Fibroblast of lung (primary cell): ENCODE measurements around the gene PGM2. TPM values are rescaled to one million over a fixed set of nuclear protein-coding genes. Genes with fewer than 3 reads are reported as not detected.

Source experiments
- DNase-seq, 2 donors: peaks; one replicate each; pipeline versions ENCODE4 v3.0.0 to v3.0.0-alpha.2; 2010; ENCODE audit warnings: low read depth in 2 of 2
- H2AFZ ChIP-seq: 2 replicates; pipeline ENCODE4 v1.5.1; 2012; ENCODE audit warnings: low read length, control low read depth, inconsistent platforms
- H3K27ac ChIP-seq: 2 replicates; pipeline ENCODE4 v1.5.1; 2011; ENCODE audit warnings: low read length, control low read depth; ENCODE audit not compliant: insufficient read depth
- H3K27me3 ChIP-seq: 2 replicates; pipeline ENCODE4 v1.5.1; 2011; ENCODE audit warnings: mild to moderate bottlenecking, low read length; ENCODE audit not compliant: control insufficient read depth, insufficient read depth
- H3K36me3 ChIP-seq: 2 replicates; pipeline ENCODE4 v1.5.1; 2011; ENCODE audit warnings: low read length; ENCODE audit not compliant: control insufficient read depth, insufficient read depth
- H3K4me1 ChIP-seq: 2 replicates; pipeline ENCODE4 v1.5.1; 2011; ENCODE audit warnings: low read length; ENCODE audit not compliant: control insufficient read depth, insufficient read depth; ENCODE audit errors: extremely low read depth
- H3K4me2 ChIP-seq: 2 replicates; pipeline ENCODE4 v1.5.1; 2011; ENCODE audit warnings: low read length, control low read depth; ENCODE audit not compliant: insufficient read depth; ENCODE audit errors: extremely low read depth
- H3K4me3 ChIP-seq, 4 experiments: fragments of 200-600 bp in 1 of 4; sonication (generic) in 1 of 4; replicated peaks in 1 of 4; 2 replicates each; pipeline ENCODE4 v1.5.1; 2011 to 2016; ENCODE audit warnings: low read length in 4 of 4, low read depth in 3 of 4, mild to moderate bottlenecking in 3 of 4, control low read depth in 2 of 4, inconsistent platforms in 1 of 4, mixed read lengths in 1 of 4; ENCODE audit not compliant: insufficient read depth in 1 of 4; ENCODE audit errors: control extremely low read depth in 1 of 4
- H3K79me2 ChIP-seq: 2 replicates; pipeline ENCODE4 v1.5.1; 2012; ENCODE audit warnings: mild to moderate bottlenecking, low read length, inconsistent platforms; ENCODE audit not compliant: control insufficient read depth, insufficient read depth
- H3K9ac ChIP-seq: 2 replicates; pipeline ENCODE4 v1.5.1; 2011; ENCODE audit warnings: mild to moderate bottlenecking, low read length, control low read depth; ENCODE audit not compliant: insufficient read depth
- H3K9me3 ChIP-seq: 2 replicates; pipeline ENCODE4 v1.5.1; 2012; ENCODE audit warnings: low read depth, low read length; ENCODE audit not compliant: control insufficient read depth, insufficient read depth
- H4K20me1 ChIP-seq: 2 replicates; pipeline ENCODE4 v1.5.1; 2011; ENCODE audit warnings: low read length; ENCODE audit not compliant: control insufficient read depth, insufficient read depth; ENCODE audit errors: extremely low read depth
- EZH2 ChIP-seq: IDR thresholded peaks from 2 replicates; pipeline ENCODE4 v1.5.1; 2012; ENCODE audit warnings: low read length, control low read depth, mild to moderate bottlenecking; ENCODE audit errors: missing control alignments
- polyA plus RNA-seq, 2 donors: library from polyadenylated mRNA; depleted of rRNA in 1 of 2; stranded (reverse) in 1 of 2; unstranded in 1 of 2; fragments of >200 nt; gene quantifications; 2 replicates each; pipeline ENCODE4 v1.2.1, GENCODE V29; 2011 to 2012; ENCODE audit warnings: missing spikeins in 1 of 2
- total RNA-seq: library from RNA; depleted of rRNA; stranded (reverse); fragments of >200 nt; gene quantifications from 2 replicates; pipeline ENCODE4 v1.2.1, GENCODE V29; 2014
- TF ChIP-seq, protein P1 (sequence below), 2 donors: IDR thresholded peaks in 1 of 2; conservative IDR thresholded peaks in 1 of 2; 1 replicate in 1 of 2; 2 replicates in 1 of 2; pipeline ENCODE4 v1.5.1; 2011 to 2012; ENCODE audit warnings: low read length in 2 of 2, control low read depth in 1 of 2, inconsistent platforms in 1 of 2, low read depth in 1 of 2, mild to moderate bottlenecking in 1 of 2

Gene PGM2
- total and polyA plus RNA-seq, 2 donors (not counting 1 experiment from before 2014, with no cell fraction given), result 15.0 to 15.1 TPM

DNA sequence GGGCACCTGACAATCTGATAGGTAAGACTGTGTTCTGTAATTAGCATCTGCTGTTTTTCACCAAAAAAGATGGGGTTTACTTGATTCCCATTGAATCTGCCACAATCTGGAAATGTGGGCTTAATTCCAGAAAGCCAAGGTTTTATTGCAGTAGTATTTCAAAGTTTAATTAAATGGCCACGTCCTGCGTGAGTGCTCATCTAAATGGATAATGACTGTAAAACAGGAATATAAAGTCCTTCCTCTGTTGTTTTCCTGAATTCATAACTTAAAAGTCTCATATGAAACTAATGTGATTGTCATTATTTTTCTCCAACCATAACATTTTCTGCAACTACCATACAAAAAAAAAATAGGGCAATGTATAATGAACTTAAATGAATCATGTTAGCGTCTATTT is 2.4 kb downstream of the PGM2 start:
- H3K9ac ChIP-seq, result no peak overlapping the region
- H3K36me3 ChIP-seq, result no peaks in the 10 kb centered on the region
- no peaks in the 10 kb centered on the region for H3K27me3 ChIP-seq
- peaks cover 3% of the 10 kb centered on the region for H3K4me1 ChIP-seq
- H3K4me3 ChIP-seq, result no peak overlapping the region
- H3K79me2 ChIP-seq, result no peaks in the 10 kb centered on the region
- no peaks in the 10 kb centered on the region for H4K20me1 ChIP-seq
- TF ChIP-seq, protein P1, sequence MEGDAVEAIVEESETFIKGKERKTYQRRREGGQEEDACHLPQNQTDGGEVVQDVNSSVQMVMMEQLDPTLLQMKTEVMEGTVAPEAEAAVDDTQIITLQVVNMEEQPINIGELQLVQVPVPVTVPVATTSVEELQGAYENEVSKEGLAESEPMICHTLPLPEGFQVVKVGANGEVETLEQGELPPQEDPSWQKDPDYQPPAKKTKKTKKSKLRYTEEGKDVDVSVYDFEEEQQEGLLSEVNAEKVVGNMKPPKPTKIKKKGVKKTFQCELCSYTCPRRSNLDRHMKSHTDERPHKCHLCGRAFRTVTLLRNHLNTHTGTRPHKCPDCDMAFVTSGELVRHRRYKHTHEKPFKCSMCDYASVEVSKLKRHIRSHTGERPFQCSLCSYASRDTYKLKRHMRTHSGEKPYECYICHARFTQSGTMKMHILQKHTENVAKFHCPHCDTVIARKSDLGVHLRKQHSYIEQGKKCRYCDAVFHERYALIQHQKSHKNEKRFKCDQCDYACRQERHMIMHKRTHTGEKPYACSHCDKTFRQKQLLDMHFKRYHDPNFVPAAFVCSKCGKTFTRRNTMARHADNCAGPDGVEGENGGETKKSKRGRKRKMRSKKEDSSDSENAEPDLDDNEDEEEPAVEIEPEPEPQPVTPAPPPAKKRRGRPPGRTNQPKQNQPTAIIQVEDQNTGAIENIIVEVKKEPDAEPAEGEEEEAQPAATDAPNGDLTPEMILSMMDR (conservative IDR thresholded peaks at IDR 0.05 in 1 of 2, IDR thresholded peaks at IDR 0.05 in 1 of 2; ENCODE audit: low read depth in 1 of 2, low read length in 2 of 2), result no peak
- TF ChIP-seq EZH2, result no peak
- no peak overlapping the region for H3K4me2 ChIP-seq
- no peak overlapping the region for H3K27ac ChIP-seq
- no peak for DNase-seq
- H3K9me3 ChIP-seq, result no peaks in the 10 kb centered on the region
- no peak overlapping the region for H2AFZ ChIP-seq

GRCh38 chr4:37830640-37831039 is 4.2 kb downstream of the PGM2 start:
- Histone ChIP-seq H3K9me3 (no peaks in the 10 kb centered on the region), H3K4me1 (peaks cover 3% of the 10 kb centered on the region), H4K20me1 (no peaks in the 10 kb centered on the region), H3K4me3 (no peak overlapping the region), H3K9ac (no peak overlapping the region), H3K79me2 (no peaks in the 10 kb centered on the region), H3K27ac (no peak overlapping the region), H2AFZ (no peak overlapping the region), H3K36me3 (no peaks in the 10 kb centered on the region), H3K4me2 (no peak overlapping the region), H3K27me3 (no peaks in the 10 kb centered on the region)
- TF ChIP-seq, protein P1 (conservative IDR thresholded peaks at IDR 0.05 in 1 of 2, IDR thresholded peaks at IDR 0.05 in 1 of 2; ENCODE audit: low read depth in 1 of 2, low read length in 2 of 2), result no peak
- no peak for TF ChIP-seq EZH2
- no peak for DNase-seq

- H3K4me2 ChIP-seq, result no peak overlapping the region
- H3K36me3 ChIP-seq, result peaks cover 2% of the 10 kb centered on the region
- no peaks in the 10 kb centered on the region for H3K9me3 ChIP-seq
- no peaks in the 10 kb centered on the region for H4K20me1 ChIP-seq
- no peaks in the 10 kb centered on the region for H3K79me2 ChIP-seq
- no peak for TF ChIP-seq EZH2
- TF ChIP-seq, protein P1 (conservative IDR thresholded peaks at IDR 0.05 in 1 of 2, IDR thresholded peaks at IDR 0.05 in 1 of 2; ENCODE audit: low read depth in 1 of 2, low read length in 2 of 2), result no peak
- H3K9ac ChIP-seq, result no peak overlapping the region
- no peaks in the 10 kb centered on the region for H3K4me1 ChIP-seq
- no peak overlapping the region for H3K4me3 ChIP-seq
- H3K27ac ChIP-seq, result no peak overlapping the region
- no peaks in the 10 kb centered on the region for H3K27me3 ChIP-seq
- no peak overlapping the region for H2AFZ ChIP-seq
- DNase-seq, result no peak
These were observed 8.5 kb downstream of the PGM2 start for GRCh38 chr4:37835031-37835430.
